ENCODE data around the gene CDK5RAP1.

CDK5RAP1 gene

GRCh38 chr20:33310327-33310899 lies 90.9 kb downstream of the CDK5RAP1 start:
- TF ChIP-seq POLR2AphosphoS5 (IDR thresholded peaks at IDR 0.05; ENCODE audit: low read depth, low read length) (no peak), SPI1 (IDR thresholded peaks at IDR 0.05; ENCODE audit: low read depth, low read length) (no peak), POU2F2 (IDR thresholded peaks at IDR 0.05; ENCODE audit: low read depth, low read length) (no peak), POLR2A (IDR thresholded peaks at IDR 0.05; ENCODE audit: low read depth, low read length) (no peak), PAX5 (IDR thresholded peaks at IDR 0.05; ENCODE audit: insufficient read depth, low read length, severe bottlenecking) (no peak)
- DNase-seq (ENCODE audit: insufficient read length, low spot score): no peak
- FAIRE-seq: no peak

- no peak for FAIRE-seq
- DNase-seq (ENCODE audit: insufficient read length, low spot score): no peak
- TF ChIP-seq POLR2AphosphoS5 (IDR thresholded peaks at IDR 0.05; ENCODE audit: low read depth, low read length) (no peak), PAX5 (IDR thresholded peaks at IDR 0.05; ENCODE audit: insufficient read depth, low read length, severe bottlenecking) (no peak), TAF1 (IDR thresholded peaks at IDR 0.05; ENCODE audit: low read depth, low read length) (no peak), POU2F2 (IDR thresholded peaks at IDR 0.05; ENCODE audit: low read depth, low read length) (no peak), POLR2A (IDR thresholded peaks at IDR 0.05; ENCODE audit: low read depth, low read length) (no peak), SPI1 (IDR thresholded peaks at IDR 0.05; ENCODE audit: low read depth, low read length) (no peak)
Observed at GRCh38 chr20:33309631-33310030, 91.7 kb downstream of the CDK5RAP1 start.
